CD4-positive, alpha-beta T cell treated with Interleukin-6 for 4 hours (primary cell): ENCODE results near the gene SOX13.

ENCODE experiments used
- DNase-seq: peaks from one replicate; pipeline ENCODE4 v3.0.0-alpha.2; 2020; ENCODE audit warnings: mixed read lengths

The SOX13 gene

GRCh38 chr1:204154568-204155255, 81.8 kb downstream of the SOX13 start:
- DNase-seq, result no peak

- DNase-seq, result no peak
Measured at GRCh38 chr1:204155881-204156280, 83.0 kb downstream of the SOX13 start.

GRCh38 chr1:204157962-204158361, 85.0 kb downstream of the SOX13 start:
- DNase-seq, result no peak

- no peak for DNase-seq
Measured at GRCh38 chr1:204161609-204162493, 88.9 kb downstream of the SOX13 start.

- peak; percentile 81 for DNase-seq
Measured at GRCh38 chr1:204162494-204163074, 89.7 kb downstream of the SOX13 start.

GRCh38 chr1:204166219-204166618, 93.3 kb downstream of the SOX13 start, which contains the start of gene REN:
REN (minus strand) TSS chr1:204166337; CDS start chr1:204166293, 44 bp downstream.
- no peak for DNase-seq

GRCh38 chr1:204167730-204168129, 94.8 kb downstream of the SOX13 start:
- no peak for DNase-seq

- DNase-seq, result no peak
Measured at GRCh38 chr1:204169858-204170257, 96.9 kb downstream of the SOX13 start.

GRCh38 chr1:204170494-204171155, 97.7 kb downstream of the SOX13 start:
- DNase-seq, result no peak

- no peak for DNase-seq
Measured at GRCh38 chr1:204171751-204172178, 98.8 kb downstream of the SOX13 start.

- DNase-seq, result no peak
Measured at GRCh38 chr1:204172404-204173029, 99.6 kb downstream of the SOX13 start.

- DNase-seq, result no peak
Measured at GRCh38 chr1:204174958-204175357, 102.0 kb downstream of the SOX13 start.

- DNase-seq, result no peak
Measured at GRCh38 chr1:204176049-204176448, 103.1 kb downstream of the SOX13 start.

- DNase-seq, result no peak
Measured at GRCh38 chr1:204177133-204177532, 104.2 kb downstream of the SOX13 start.
